Motor neuron (in vitro differentiated cells): ENCODE data around the gene KLK2. TPM values are rescaled to one million over a fixed set of nuclear protein-coding genes. Genes with fewer than 3 reads are reported as not detected.
A peak's percentile ranks its signal among the peaks of the same experiment; 100 is the strongest.

ENCODE experiments used
- ATAC-seq, 8 experiments: fragments of 200-7000 bp; cut with Tn5 transposase; replicated peaks in 6 of 8; 2 replicates each; pipeline ENCODE4 v1.8.0; 2021; ENCODE audit warnings: mild to moderate bottlenecking in 8 of 8, moderate library complexity in 8 of 8
- H3K27ac ChIP-seq, 2 donors: fragments of 250-450 bp; sonication (Bioruptor Pico); 2 replicates each; pipeline ENCODE4 v1.9.0; 2021; ENCODE audit warnings: antibody characterized with exemption in 2 of 2, mild to moderate bottlenecking in 2 of 2, moderate library complexity in 1 of 2
- H3K4me1 ChIP-seq, 2 donors: fragments of 250-450 bp; sonication (Bioruptor Pico); replicated peaks in 1 of 2; 2 replicates each; pipeline ENCODE4 v1.6.1; 2021; ENCODE audit warnings: antibody characterized with exemption in 2 of 2, mild to moderate bottlenecking in 2 of 2, moderate library complexity in 1 of 2
- H3K4me3 ChIP-seq, 5 donors: fragments of 250-450 bp; sonication (Bioruptor Pico); 2 replicates each; pipeline ENCODE4 v1.9.0; 2021; ENCODE audit warnings: antibody characterized with exemption in 5 of 5, mild to moderate bottlenecking in 5 of 5, moderate library complexity in 4 of 5
- WGBS, 10 experiments: fragments of 450-650 bp; shearing (Covaris generic); methylation state at CpG; one replicate each; pipeline ENCODE4 v1.0.0; 2022; 5-methylcytosine and 5-hydroxymethylcytosine counted together
- in situ Hi-C, 9 experiments: fragments of 400-800 bp; cut with MboI; loops; one replicate each; pipeline ENCODE4 v1.15.0; 2021; ENCODE audit warnings: low sequenced_read_pairs in 9 of 9, low pct_unique_long_range_greater_than_20kb in 2 of 9; ENCODE audit not compliant: unreplicated experiment in 9 of 9
- total RNA-seq, 8 experiments: library from RNA; unstranded; fragments of 300-600 nt; gene quantifications; 2 replicates each; pipeline versions ENCODE4 v1.2.3 to v1.2.4, GENCODE V29; 2022

The KLK2 gene
- total RNA-seq, 8 experiments from 2014 or later: 0.11 to 3.2 (median 0.81) TPM; not detected in 1

GRCh38 chr19:50836543-50837195, 36.6 kb upstream of the KLK2 start:
- peak in 4 of 8 experiments; percentile 1 to 14 (median 6) for ATAC-seq
- Histone ChIP-seq H3K4me1 (peaks cover 0 to 14% of the 10 kb centered on the region in 2 donors), H3K4me3 (no peak overlapping the region), H3K27ac (peak overlapping the region in 1 of 2 donors; percentile 37)
- WGBS, 10 experiments: 55 to 100% (median 86%) methylated on average over 1 to 4 of the region's 19 CpGs; no CpG with 5 or more reads in 4 of the 10 experiments
- in situ Hi-C loops: no loop called here

GRCh38 chr19:50837300-50837699, 35.9 kb upstream of the KLK2 start:
- Histone ChIP-seq H3K4me3 (no peak overlapping the region), H3K27ac (no peak overlapping the region), H3K4me1 (peaks cover 0 to 14% of the 10 kb centered on the region in 2 donors)
- WGBS, 10 experiments: 70 to 89% (median 80%) methylated on average over 1 to 7 of the region's 10 CpGs; no CpG with 5 or more reads in 3 of the 10 experiments
- ATAC-seq: no peak
- in situ Hi-C loops: no loop called here

GRCh38 chr19:50838239-50838638, 35.0 kb upstream of the KLK2 start:
- Histone ChIP-seq H3K4me3 (no peak overlapping the region), H3K4me1 (peaks cover 0 to 14% of the 10 kb centered on the region in 2 donors), H3K27ac (no peak overlapping the region)
- 10 to 35% (median 16%) methylated on average over 1 to 3 of the region's 6 CpGs; no CpG with 5 or more reads in 4 of the 10 experiments for WGBS, 10 experiments
- ATAC-seq: no peak
- in situ Hi-C loops: no loop called here

- ATAC-seq: no peak
- H3K4me3 ChIP-seq: no peak overlapping the region
- 36 to 92% (median 63%) methylated on average over 2 to 8 of the region's 10 CpGs for WGBS, 10 experiments
- in situ Hi-C loops: no loop called here
- H3K4me1 ChIP-seq: peaks cover 0 to 12% of the 10 kb centered on the region in 2 donors
- no peak overlapping the region for H3K27ac ChIP-seq
Observed at GRCh38 chr19:50839712-50840655, 33.3 kb upstream of the KLK2 start.

GRCh38 chr19:50842130-50842529, 31.1 kb upstream of the KLK2 start:
- in situ Hi-C loops: no loop called here
- no peak overlapping the region for H3K4me3 ChIP-seq
- no peaks in the 10 kb centered on the region for H3K4me1 ChIP-seq
- ATAC-seq: no peak
- 33 to 100% (median 63%) methylated on average over 1 to 6 of the region's 6 CpGs; no CpG with 5 or more reads in 1 of the 10 experiments for WGBS, 10 experiments
- no peak overlapping the region for H3K27ac ChIP-seq

- ATAC-seq: no peak
- WGBS, 10 experiments: 31 to 100% (median 86%) methylated on average over 1 to 2 of the region's 2 CpGs
- no peak overlapping the region for H3K4me3 ChIP-seq
- no peak overlapping the region for H3K27ac ChIP-seq
- H3K4me1 ChIP-seq: no peaks in the 10 kb centered on the region
- in situ Hi-C loops: no loop called here
Observed at GRCh38 chr19:50843205-50843604, 30.0 kb upstream of the KLK2 start.

- no peak overlapping the region for H3K4me3 ChIP-seq
- in situ Hi-C loops: no loop called here
- WGBS, 10 experiments: 0 to 100% (median 40%) methylated on average over 1 to 6 of the region's 7 CpGs; no CpG with 5 or more reads in 3 of the 10 experiments
- no peak overlapping the region for H3K27ac ChIP-seq
- no peak for ATAC-seq
- no peaks in the 10 kb centered on the region for H3K4me1 ChIP-seq
Observed at GRCh38 chr19:50843701-50844221, 29.5 kb upstream of the KLK2 start.

- in situ Hi-C loops: no loop called here
- ATAC-seq: no peak
- Histone ChIP-seq H3K4me1 (no peaks in the 10 kb centered on the region), H3K27ac (no peak overlapping the region), H3K4me3 (no peak overlapping the region)
- WGBS, 10 experiments: 0 to 48% (median 17%) methylated on average over 1 to 6 of the region's 8 CpGs; no CpG with 5 or more reads in 2 of the 10 experiments
Observed at GRCh38 chr19:50844296-50844935, 28.8 kb upstream of the KLK2 start.

GRCh38 chr19:50850738-50851137, 22.5 kb upstream of the KLK2 start:
- WGBS, 10 experiments: 0 to 50% (median 3%) methylated on average over 1 to 3 of the region's 3 CpGs; no CpG with 5 or more reads in 2 of the 10 experiments
- in situ Hi-C loops: no loop called here
- no peak for ATAC-seq
- H3K4me1 ChIP-seq: no peaks in the 10 kb centered on the region
- H3K4me3 ChIP-seq: no peak overlapping the region
- H3K27ac ChIP-seq: no peak overlapping the region

- WGBS, 10 experiments: 50 to 80% methylated on average over 2 of the region's 4 CpGs; no CpG with 5 or more reads in 8 of the 10 experiments
- in situ Hi-C loops: no loop called here
- no peaks in the 10 kb centered on the region for H3K4me1 ChIP-seq
- no peak for ATAC-seq
- H3K4me3 ChIP-seq: no peak overlapping the region
- H3K27ac ChIP-seq: no peak overlapping the region
Observed at GRCh38 chr19:50851620-50852019, 21.6 kb upstream of the KLK2 start.

- in situ Hi-C loops: no loop called here
- ATAC-seq: no peak
- Histone ChIP-seq H3K4me3 (no peak within 1 kb of the TSS), H3K27ac (no peak within 1 kb of the TSS), H3K4me1 (no peaks in the 10 kb centered on the region)
- 14 to 37% (median 20%) methylated on average over 1 to 2 of the region's 9 CpGs; no CpG with 5 or more reads in 7 of the 10 experiments for WGBS, 10 experiments
Observed at GRCh38 chr19:50854636-50855410, 18.4 kb upstream of the KLK2 start, which contains the start of gene KLK3. KLK3 (plus strand) TSS chr19:50854915; CDS start chr19:50854956, 41 bp downstream.

GRCh38 chr19:50857366-50857765, 15.9 kb upstream of the KLK2 start:
- Histone ChIP-seq H3K4me3 (no peak overlapping the region), H3K4me1 (no peaks in the 10 kb centered on the region), H3K27ac (no peak overlapping the region)
- ATAC-seq: no peak
- 24 to 78% (median 44%) methylated on average over 1 to 5 of the region's 6 CpGs; no CpG with 5 or more reads in 1 of the 10 experiments for WGBS, 10 experiments
- in situ Hi-C loops: no loop called here
